ENCODE results near the gene PLAC8.
"Not testable (repeated sequence)": the region's sequence is repeated elsewhere in the genome, so short reads cannot be mapped to it uniquely, and the experiment has no call there.

Gene PLAC8

DNA sequence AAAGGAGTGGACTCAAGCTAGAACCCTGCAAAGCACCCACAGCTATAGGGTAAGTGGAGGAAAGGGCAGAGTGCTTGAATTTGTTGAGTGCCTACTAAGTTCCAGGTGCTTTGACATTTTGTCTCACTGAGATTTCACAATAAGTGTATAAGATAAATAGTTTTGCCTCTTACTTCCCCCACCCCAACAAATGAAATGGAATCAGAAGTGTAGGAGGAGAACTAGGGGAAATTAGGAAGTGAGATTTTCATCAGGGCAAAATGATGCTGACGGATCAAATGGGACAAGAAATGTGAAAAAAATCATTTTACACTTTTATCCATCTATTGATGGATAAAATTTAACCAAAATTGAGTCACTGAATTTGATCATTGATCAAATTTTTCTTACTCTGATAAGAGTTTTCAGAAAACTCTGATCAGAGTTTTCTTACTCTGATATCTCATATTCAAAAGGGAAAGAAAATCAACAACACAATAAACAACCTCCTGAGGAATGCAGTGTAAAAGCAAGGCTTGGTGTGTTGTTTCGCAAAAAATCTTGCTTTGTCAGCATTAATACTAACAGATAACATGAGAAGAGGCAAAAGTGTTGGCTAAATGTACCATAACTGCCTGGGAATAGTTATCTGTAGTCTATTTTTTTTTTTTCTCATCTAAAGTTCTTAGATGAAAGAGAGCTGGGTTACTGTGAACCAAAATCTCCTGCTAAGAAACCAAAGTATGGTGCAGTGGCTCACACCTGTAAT lies 24.9 kb downstream of the PLAC8 start:
- in situ Hi-C loops (cut with MboI; ENCODE audit: low sequenced_read_pairs, unreplicated experiment) = no loop called here

DNA sequence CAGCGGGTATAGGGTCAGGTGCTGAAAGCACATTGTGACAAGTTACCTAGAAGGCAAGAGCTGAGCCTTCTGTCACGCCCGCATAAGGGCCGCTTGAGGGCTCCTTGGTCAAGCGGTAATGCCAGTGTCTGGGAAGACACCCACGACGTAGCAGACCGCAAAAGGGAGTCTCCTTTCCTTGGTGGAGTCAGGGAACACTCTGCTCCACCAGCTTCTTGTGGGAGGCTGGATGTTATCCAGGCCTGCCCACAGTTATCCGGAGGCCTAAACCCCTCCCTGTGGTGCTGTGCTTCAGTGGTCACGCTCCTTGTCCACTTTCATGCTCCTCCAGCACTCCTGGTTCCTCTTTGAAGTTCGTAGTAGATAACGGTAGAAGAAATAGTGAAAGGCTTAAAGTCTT lies 29.6 kb downstream of the PLAC8 start:
- DNase-seq (ENCODE audit: low spot score); in situ Hi-C loops (cut with MboI; ENCODE audit: low sequenced_read_pairs, unreplicated experiment): not testable (repeated sequence)

More for the DNA sequence above, 24.9 kb downstream of the PLAC8 start:
- DNase-seq (ENCODE audit: low spot score) = no peak
- TF ChIP-seq, protein P1, sequence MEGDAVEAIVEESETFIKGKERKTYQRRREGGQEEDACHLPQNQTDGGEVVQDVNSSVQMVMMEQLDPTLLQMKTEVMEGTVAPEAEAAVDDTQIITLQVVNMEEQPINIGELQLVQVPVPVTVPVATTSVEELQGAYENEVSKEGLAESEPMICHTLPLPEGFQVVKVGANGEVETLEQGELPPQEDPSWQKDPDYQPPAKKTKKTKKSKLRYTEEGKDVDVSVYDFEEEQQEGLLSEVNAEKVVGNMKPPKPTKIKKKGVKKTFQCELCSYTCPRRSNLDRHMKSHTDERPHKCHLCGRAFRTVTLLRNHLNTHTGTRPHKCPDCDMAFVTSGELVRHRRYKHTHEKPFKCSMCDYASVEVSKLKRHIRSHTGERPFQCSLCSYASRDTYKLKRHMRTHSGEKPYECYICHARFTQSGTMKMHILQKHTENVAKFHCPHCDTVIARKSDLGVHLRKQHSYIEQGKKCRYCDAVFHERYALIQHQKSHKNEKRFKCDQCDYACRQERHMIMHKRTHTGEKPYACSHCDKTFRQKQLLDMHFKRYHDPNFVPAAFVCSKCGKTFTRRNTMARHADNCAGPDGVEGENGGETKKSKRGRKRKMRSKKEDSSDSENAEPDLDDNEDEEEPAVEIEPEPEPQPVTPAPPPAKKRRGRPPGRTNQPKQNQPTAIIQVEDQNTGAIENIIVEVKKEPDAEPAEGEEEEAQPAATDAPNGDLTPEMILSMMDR (IDR thresholded peaks at IDR 0.05; ENCODE audit: borderline replicate concordance, control extremely low read depth, extremely low read depth, insufficient read depth, missing control alignments) = no peak

DNA sequence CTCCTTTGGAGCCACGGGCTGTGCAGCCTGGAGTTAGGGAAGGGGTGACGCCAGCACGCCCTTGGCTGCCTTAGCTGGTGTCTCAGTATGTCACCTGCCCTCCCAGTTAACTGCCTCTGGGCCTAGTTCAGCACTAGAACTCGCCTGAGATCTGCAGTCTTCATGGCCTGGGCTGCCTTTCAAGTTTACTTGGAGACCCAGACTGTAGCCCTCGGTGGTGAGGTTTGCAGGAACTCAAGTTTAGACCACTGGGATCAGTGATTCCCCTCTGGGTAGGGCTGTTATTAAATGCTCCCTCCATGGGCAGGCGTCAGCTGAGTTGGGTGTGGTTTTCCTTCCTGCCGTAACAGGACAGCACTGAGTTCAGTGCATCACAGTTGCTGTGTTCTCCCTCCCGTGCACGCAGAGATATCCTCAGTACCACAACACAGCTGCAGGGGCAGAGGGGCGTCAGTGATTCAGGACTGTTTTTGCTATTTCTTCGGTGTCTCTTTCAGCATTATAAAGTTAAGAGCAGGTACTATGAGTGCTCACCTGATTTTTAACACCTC lies 30.5 kb downstream of the PLAC8 start:
- in situ Hi-C loops (cut with MboI; ENCODE audit: low sequenced_read_pairs, unreplicated experiment) = no loop called here
- TF ChIP-seq, protein P1 (IDR thresholded peaks at IDR 0.05; ENCODE audit: borderline replicate concordance, control extremely low read depth, extremely low read depth, insufficient read depth, missing control alignments) = no peak

DNA sequence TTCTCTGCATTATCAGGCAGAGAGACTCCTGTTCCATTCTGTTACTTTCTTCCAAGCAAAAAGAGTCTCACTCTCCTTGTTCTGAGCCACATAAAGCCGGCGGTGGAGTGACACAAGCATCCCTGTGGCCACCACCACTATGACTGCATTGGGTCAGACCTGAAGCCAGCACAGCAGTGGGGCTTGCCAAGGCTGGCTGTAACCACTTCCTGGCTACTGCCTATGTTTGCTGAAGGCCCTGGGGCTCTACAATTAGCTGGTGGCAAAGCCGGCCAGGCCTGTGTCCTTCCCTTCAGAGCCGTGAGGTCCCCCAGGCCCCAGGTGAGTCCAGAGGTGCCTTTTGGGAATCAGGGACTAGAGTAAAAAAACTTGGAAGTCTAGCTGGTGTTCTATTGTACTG lies 31.8 kb downstream of the PLAC8 start:
- in situ Hi-C loops (cut with MboI; ENCODE audit: low sequenced_read_pairs, unreplicated experiment) = no loop called here
- DNase-seq (ENCODE audit: low spot score) = no peak
- TF ChIP-seq, protein P1 (IDR thresholded peaks at IDR 0.05; ENCODE audit: borderline replicate concordance, control extremely low read depth, extremely low read depth, insufficient read depth, missing control alignments) = no peak

More for the DNA sequence above, 30.5 kb downstream of the PLAC8 start:
- no peak for DNase-seq (ENCODE audit: low spot score)

DNA sequence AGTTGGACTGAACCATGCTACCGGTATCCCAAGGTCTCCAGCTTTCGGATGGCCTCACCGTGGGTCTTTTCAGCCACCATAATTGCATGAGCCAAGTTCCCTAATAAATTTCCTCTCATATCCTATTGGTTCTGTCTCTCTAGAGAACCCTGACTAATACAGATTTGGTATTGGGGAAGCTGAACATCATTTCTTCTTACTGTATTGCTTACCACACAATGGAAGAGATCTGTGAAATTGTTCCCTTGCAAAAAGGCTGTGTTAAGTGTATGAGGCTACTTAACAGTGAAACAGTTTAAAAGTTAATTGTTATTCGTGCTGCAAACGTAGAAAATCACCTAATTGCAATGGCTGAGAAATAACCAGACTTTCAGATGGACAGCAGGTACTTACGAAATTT lies 34.0 kb downstream of the PLAC8 start:
- in situ Hi-C loops (cut with MboI; ENCODE audit: low sequenced_read_pairs, unreplicated experiment) = no loop called here
- DNase-seq (ENCODE audit: low spot score) = no peak

DNA sequence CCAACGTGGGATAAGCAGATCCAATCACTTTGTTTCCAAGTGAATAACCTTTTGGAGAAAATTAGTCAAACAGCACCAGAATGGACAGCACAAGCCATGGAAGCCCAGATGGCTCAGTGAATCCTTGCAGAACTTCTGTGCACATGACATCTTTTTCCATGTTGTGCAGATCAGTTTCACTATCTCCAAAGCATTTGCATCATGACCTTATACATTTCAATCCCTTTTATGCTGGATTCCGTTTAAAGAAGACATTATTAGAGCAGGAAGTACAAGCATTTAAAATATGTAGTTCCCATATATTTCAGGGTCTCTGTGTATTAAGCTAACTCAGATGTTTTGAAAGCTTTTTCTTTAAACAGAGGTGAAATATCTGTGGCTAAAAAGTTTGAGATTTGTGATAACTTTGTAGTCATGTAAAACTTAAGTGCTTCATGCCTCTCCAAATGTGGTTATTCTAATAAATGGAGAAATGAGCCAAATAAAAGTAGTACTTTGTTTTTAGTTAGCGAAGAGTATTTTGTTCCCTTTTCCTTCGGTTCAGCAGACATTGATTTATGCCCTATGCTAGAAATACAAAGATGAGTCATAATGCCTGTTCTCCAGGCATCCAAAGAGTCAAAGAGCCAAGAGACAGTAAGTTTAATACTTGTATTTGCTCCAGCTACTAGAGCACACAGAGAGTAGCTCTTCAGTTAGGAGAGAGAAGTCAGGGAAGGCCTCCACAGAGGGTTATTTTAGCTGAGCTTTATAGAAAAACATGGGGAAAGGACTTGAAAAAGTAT lies 39.0 kb downstream of the PLAC8 start:
- no peak for DNase-seq (ENCODE audit: low spot score)
- TF ChIP-seq, protein P1 (IDR thresholded peaks at IDR 0.05; ENCODE audit: borderline replicate concordance, control extremely low read depth, extremely low read depth, insufficient read depth, missing control alignments) = no peak
- in situ Hi-C loops (cut with MboI; ENCODE audit: low sequenced_read_pairs, unreplicated experiment) = loop anchor here (10.0 kb wide), 1 partner anchor 189 kb away; no protein-coding TSS in a partner anchor

More for the DNA sequence above, 34.0 kb downstream of the PLAC8 start:
- TF ChIP-seq, protein P1 (IDR thresholded peaks at IDR 0.05; ENCODE audit: borderline replicate concordance, control extremely low read depth, extremely low read depth, insufficient read depth, missing control alignments) = no peak

DNA sequence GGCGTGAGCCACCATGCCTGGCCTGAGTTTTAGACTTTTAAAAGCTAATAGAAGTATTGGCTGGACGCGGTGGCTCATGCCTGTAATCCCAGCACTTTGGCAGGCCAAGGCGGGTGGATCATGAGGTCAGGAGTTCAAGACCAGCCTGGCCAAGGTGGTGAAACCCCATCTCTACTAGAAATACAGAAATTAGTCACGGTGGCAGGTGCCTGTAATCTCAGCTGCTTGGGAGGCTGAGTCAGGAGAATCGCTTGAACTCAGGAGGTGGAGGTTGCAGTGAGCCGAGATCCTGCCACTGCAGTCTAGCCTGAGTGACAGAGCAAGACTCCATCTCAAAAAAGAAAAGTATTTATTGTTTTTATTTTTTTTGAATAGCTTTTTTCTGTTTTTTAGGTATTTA lies 39.7 kb downstream of the PLAC8 start:
- in situ Hi-C loops (cut with MboI; ENCODE audit: low sequenced_read_pairs, unreplicated experiment) = loop anchor here (10.0 kb wide), 1 partner anchor 190 kb away; no protein-coding TSS in a partner anchor

More for the DNA sequence above, 39.7 kb downstream of the PLAC8 start:
- DNase-seq (ENCODE audit: low spot score) = not testable (repeated sequence)

All from GM13976 (cell line).